Activated CD8-positive, alpha-beta memory T cell treated with anti-CD3 and anti-CD28 coated beads for 24 hours (primary cell): Measurements from ENCODE around the gene GRID2.

ENCODE experiments used
- DNase-seq: peaks from one replicate; pipeline ENCODE4 v3.0.0-alpha.2; 2020

Gene GRID2

DNA sequence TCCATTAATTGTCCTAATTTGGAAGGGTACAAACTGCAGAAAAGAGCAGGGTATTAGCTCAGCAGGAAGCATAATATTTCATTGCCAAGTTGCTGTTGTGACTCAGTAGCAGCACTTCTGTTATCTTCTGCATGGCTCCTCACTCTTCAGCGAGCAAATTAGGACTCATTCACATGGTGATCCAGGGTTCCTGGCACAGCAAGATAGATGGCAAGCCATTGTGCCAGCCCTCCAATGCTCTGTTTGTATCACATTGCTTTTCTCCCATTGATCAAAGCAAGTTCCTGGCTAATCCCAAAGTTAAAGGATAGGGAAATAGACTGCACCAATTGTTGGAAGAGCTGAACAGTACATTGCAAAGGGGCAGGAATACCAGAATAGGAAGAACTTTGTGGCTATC lies 1142.3 kb downstream of the GRID2 start:
- DNase-seq = no peak

DNA sequence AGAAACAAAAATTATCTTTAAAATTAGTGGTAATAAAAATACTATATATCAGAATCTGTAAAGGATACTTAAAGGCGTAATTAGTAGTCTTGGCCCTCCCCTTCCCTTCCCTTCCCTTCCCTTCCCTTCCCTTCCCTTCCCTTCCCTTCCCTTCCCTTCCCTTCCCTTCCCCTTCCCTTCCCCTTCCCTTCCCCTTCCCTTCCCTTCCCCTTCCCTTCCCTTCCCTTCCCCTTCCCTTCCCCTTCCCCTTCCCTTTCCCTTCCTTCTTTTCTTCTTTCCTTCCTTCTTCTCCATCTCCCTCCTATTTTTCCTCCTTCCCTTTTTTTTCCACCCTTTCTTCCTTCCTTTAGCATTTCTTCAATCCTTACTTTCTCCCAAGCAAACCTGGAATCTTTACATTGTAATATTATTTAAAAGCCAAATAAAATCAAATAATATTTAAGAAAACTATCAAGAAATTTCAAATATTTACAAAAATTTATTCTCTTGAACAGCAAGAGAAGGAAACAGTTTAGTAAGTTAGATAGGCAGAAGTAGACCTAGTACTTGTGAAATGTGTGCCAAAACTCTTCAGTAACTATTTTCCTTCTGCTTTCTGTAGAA lies 1145.0 kb downstream of the GRID2 start:
- DNase-seq = no peak

DNA sequence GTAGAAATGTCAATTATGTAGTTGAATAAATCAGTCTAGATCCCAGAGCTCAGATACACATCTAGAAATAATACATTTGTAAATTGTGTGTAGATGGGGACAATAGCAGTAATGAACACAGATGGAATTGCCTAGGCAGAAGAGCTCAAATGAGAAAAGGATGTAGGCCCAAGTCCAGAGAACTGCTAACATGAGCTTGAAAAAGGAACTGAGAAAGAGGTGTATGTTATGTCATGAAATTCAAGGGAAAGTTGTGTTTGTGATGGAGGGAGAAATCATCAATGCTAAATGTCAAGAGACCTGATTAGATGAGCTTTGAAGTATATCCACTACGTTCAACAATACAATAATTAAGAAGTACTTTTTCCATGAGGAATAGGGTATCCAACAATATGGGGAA lies 1148.2 kb downstream of the GRID2 start:
- DNase-seq = no peak

DNA sequence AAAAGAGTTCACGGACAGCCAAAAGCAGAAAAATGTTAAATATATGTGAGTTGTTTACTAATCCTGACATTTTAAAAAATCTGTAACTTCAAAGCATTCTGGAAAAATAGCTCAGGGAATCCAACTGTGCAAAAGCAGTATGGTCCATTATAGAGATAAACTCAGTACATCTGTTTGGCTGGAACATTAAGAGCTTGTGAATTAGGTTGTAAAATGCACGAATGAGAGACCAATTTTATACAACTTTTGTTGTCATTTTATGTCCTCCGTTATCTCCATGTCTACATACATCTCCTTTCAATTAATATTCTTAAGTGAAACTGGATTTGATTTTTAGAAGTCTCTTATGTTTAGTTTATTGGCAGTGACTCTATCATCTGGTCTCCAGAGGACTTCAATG lies 1157.8 kb downstream of the GRID2 start:
- no peak for DNase-seq

DNA sequence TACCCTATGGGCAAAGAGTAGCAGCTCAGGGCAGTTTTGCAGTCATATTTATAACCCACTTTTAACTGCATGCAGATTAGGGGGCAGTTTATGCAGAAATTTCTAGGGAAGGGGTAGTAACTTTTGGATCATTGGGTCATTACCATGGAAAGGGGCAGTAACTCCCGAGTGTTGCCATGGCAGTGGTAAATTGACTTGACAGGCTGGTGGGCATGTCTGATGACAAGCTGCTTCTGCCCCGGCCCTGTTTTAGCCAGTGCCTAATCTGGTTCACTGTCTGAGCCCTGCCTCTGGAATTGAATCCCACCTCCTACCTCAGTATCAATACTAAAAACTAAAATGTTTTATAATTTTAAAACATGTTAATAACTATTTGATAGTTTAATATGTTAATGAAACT lies 1162.7 kb downstream of the GRID2 start:
- no peak for DNase-seq

DNA sequence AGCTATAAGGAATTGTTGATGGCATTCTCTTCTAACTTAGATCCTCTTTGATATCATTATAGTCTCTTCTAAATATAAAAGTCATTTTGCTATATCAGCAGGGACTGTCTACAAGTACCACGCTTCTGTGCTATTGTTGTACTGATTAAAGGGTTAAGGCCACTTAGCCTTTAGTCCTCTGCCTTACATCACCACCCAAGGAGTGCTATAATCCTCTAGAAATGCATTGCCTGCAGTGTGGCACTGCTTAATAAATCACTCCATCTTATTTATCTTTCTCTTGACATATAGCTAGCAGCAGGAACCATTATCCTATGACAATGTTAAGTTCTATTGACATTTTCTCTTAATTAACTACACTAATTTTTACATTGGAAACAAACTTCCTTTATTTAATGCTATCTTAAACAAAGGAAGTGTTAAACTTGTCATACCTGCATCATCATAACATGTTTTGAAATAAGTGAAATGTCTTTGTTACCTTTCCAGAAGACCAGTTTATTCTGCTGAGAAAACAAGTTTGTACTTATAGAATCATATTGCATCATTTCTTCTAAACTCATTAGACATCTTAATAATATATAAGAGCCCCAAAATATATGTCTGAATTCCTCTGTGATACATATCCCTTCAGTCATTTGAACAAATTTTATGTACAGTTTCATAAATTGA lies 1163.9 kb downstream of the GRID2 start:
- no peak for DNase-seq

DNA sequence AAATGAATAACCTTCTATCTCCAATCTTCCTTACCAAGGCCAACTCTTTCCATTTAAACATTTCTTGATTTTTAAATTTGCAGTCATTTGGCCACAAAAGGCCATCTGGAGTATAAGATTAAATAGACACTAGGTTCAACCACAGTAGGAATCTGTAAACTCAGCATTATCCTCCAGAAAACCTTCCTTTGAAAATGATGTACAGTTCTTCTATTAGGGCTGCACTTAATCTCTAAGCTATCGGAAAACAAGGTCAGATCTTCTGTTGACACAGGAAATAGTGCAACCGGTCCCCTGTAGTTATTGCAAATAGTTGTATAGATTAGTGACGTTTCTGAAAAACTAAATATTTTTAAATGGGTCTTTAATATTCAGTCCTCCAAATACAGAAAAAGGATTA lies 1165.8 kb downstream of the GRID2 start:
- DNase-seq = no peak

DNA sequence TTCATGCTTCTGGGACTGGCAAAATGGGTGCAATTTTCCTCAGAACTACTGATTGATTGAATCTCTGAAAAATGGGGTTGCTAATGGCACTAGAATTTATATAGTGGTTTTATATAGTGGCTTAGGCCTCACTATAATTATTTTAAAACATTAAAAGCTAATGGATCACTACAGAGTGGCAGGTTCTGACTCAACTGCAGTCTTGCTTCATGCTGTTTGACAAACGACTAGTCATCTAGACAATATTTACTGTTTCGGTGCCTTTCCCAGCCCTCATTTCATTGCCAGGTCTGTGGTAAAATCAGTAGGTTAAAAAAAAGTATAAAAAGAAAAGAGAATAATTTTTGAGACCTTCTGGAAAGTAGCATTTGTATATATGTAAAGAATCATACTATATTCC lies 1172.0 kb downstream of the GRID2 start:
- DNase-seq = no peak

DNA sequence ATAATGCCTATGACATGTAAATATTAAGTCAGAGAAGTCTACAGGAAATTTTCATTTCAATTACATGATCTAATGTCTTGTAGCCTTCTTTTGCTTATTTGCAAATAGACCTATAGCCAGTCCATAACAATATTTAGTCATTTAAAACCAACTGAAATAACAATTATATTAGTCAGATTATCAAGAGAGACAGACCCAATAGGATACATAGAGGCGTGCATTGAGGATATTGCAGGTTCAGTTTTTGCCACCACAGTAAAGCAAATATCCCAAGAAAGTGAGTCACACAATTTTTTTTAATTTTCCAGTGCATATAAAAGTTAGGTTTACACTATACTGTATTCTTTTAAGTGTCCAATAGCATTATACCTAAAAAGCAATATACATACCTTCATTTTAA lies 1175.0 kb downstream of the GRID2 start:
- DNase-seq = no peak

DNA sequence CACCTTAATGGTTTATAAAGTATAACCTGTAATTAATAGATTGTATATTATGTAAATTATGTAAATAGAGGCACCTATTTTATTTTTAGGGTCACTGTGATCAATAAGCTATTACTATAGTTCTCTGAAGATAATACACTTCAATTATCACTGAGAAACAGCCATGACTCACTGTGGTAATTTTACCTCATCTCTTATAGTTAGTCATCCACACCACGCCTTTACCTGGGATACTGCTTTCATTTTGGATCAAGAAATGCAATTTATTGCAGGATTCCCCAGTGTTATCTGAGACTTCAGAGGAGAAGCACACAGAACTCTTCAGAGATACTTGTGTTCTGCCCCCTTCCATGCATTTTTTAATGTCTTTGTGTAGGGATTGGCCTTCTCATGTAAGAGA lies 1176.7 kb downstream of the GRID2 start:
- no peak for DNase-seq

DNA sequence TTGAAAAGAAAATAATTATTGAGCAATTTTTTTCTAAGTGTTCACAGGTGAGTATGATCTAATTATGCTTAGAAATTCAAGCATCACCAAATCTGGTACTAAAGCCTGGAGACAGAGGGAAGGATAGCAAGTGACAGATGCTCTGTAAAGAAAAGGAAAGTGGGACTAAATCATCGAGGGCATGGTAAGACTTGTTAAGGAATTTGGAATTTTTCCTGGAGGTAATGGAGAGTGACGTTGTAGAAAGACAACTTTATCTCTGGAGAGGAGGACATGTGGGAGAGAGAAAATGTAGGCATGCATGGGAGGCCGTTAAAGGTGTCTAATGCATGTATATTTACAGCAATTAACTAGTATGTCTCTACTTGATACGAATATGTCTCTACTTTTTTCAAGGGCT lies 1191.6 kb downstream of the GRID2 start:
- no peak for DNase-seq

DNA sequence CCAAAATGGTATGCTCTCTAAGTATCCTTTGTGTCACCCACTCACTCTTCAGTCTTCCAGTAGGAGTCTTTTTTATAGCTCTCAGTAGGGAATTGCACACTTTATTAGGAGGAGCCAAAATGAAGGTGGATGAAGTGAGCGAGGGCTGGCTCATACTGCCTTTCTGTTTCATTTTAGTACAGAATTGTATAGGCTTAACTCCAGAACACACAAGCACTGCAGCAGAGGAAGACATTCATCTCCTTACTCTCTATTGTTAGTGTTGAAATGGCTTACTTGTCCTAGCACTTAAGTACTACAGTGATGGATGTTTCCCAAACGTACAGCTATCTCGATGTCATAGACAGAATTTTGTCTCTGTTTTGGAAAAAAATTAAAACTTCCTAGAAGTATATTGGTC lies 1197.5 kb downstream of the GRID2 start:
- no peak for DNase-seq

DNA sequence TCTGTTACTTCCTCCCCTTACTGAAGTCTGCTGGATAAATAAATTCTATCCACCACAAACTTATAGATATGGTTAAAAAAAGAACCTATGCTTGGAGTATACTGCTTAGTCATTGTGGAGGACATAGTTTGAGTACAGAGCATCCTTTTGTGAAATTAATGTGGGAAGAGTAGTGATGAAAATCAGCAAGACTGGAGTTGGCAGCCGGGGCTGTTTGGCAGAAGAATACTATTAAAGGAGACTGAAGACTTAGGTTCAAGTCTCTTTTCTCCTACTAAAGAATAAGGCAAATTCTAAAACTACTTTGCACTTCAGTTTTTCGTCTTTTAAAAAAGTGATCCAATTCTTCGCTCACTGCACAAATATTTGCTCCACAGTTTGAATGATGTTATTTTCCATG lies 1198.2 kb downstream of the GRID2 start:
- DNase-seq = no peak

DNA sequence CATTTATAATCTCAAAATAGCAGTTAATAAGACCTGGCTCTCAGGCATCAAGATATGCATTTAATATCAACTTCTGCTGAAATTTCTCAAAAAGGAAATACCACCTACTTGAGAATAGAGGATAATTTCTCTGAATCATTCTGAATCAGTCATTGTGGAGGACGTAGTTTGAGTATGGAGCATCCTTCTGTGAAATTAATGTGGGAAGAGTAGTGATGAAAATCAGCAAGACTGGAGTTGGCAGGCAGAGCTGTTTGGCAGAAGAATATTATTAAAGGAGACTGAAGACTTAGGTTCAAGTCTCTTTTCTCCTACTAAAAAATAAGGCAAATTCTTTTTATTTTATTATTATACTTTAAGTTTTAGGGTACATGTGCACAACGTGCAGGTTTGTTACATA lies 1199.2 kb downstream of the GRID2 start:
- DNase-seq = no peak

DNA sequence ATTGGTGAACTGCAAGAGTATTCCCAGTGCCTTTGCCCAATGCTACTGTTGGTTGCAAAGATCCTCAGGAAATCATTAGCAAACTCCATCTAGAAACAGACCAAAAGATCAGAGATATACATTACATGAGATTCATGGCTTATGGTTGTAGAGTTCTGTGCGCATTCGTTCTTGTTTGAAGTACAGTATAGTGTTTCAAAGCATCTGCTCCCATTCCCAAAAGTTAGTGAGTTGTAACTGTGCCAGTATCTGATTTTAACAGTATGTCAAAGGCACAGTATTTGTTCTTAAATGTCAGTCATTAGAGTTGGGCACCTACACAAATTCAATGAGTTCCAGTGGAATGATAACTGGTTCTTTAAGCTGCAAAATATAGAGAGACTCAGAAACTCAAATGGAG lies 1210.1 kb downstream of the GRID2 start:
- no peak for DNase-seq

DNA sequence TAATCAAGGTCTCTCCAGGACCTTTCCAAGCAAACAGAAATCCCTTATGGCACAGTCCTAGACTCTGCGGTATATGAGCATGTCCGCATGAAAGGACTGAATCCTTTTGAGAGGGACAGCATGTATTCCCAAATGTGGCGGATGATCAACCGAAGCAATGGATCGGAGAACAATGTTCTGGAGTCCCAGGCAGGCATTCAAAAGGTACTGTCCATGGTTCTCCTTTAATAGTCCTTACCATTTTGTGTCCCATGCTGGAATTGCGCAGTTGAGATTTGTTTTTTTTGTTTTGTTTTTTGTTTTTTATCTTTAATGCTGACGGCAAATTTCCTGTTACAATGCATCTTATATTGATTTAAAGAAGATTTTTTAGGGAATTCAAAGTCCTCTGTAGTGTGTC lies 1211.4 kb downstream of the GRID2 start:
- no peak for DNase-seq

DNA sequence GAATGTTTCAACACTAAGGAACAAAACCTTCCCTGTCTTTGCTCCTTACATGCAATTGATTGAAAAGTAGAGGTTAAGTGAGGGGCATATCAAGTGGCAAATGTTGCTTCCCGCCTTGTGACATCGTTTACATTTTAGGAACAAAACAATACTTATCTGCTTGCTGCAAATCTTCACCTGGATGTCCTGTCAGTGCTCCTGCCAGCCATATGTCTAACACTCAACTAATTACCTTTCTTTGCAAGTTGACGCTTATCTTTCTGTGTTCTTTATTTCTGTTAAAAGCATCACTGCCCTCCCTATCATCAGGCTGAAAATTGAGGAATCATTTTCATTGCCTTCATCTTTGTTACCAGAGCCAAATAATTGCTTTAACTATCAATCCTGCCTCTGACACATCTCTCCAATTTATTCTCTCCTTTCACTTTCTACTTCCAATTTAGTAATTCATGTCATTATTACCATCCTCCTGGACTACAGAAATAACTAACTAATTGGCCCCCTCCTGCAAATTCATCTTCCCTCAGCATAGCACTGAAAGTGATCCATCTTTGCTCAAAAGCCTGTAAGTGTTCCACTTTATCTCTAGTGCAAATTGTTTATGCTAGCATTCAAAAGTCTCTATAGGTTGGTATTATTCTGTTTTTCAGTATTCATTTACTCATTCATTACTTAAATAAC lies 1226.1 kb downstream of the GRID2 start:
- DNase-seq = no peak

DNA sequence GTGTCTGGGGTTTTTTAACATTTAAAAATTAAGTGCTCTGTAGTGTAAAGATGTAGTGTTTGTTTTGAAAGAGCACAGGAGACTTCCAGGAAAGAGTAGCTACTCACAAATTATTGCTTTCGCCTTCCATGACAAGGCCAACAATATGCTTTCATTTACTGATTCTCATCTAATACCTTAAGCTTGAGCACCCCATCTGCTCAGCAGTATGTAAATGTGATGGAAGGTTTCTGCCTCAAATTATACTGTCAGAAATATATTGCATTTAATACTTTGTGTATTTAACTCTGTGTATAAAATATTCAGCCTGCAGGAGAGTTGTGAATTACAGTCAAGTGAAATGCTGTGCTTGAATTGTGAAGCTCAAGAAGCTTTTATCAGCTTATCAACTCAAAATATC lies 1228.5 kb downstream of the GRID2 start:
- DNase-seq = no peak

DNA sequence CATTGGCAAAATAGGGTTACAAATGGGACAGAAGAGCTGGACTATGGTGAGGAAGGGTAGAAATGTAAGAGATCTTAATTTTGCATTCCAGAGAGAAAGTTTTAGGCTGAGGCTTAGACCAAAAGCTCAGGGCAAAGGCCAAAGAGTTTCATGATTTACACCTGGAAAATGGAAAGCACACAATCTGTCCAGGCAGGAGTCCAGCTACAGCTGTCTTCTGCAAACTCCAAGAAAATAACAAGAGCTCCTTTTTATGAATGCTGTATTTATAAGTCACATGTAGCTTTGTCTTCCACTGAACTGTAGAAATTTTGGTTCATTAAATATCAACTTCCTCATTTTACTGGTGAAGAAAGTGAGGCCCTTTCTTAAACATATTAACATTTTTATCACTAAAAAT lies 1236.8 kb downstream of the GRID2 start:
- DNase-seq = no peak

DNA sequence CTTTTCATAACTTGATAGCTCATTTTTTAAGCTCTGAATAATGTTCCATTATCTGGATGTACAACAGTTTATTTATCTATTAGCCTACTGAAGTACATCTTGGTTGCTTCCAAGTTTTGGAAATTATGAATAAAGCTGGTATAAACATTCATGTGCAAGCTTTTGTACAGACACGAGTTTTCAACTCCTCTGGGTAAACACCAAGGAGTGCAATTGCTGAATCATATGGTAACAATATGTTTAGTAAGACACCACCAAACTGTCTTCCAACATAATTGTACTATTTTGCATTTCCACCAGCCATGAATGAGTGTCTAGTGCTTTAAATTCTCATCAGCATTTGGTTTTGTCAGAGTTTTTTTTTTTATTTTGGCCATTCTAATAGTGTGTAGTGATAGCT lies 1258.1 kb downstream of the GRID2 start:
- no peak for DNase-seq

DNA sequence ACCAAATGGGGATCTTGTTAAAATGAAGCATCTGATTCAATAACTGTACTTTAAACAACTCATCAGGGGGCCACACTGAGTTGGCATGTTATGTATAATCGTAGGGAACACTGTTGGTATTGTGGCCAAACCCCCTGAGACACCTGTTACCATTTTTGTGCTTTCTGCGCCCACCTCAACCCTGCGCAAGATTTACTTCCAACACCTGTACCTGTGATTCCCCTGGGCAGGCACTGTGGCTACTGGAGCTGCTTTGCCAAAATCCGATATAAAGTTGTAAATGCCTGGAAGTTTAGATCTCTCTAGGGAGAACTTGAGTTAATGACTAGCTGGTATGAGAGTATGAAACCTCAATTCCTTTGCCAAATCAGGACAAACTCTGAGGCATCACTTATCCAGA lies 1265.0 kb downstream of the GRID2 start:
- no peak for DNase-seq

DNA sequence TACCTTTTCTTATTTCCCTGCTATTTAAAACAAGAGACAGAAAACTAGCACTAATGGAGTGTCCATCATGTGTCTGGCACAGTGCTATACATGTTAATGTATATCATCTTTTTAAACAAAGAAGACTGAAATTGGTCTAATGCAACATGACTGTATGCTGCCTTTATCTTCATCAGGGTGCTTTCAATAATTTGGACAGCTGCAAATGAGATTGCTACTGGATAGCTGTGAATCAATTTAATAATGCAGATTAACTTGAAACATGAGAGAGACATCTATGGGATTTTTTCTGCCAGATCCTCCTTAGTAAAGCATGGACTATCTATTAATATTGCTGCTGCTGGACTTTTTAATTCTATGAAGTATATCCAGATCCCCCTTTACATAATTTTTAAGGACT lies 1269.5 kb downstream of the GRID2 start:
- no peak for DNase-seq

DNA sequence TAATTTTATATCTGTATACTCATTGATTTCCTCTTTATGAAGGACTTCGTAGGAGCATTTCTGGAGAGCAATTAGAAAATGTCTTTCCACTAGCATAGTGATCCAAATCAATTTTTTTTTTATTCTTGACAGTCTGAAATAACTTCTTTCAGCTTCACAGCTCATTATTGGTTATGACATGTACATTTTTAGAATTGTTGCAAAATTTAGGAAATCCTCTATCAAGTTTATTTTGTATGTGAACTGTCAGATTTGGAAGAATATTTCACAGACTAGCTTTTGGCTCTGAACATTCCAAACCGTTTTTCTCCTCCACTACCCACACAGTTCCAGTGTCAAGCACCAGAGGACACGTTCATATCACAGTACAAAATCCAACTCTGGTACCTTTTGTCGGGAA lies 1275.2 kb downstream of the GRID2 start:
- DNase-seq = no peak

DNA sequence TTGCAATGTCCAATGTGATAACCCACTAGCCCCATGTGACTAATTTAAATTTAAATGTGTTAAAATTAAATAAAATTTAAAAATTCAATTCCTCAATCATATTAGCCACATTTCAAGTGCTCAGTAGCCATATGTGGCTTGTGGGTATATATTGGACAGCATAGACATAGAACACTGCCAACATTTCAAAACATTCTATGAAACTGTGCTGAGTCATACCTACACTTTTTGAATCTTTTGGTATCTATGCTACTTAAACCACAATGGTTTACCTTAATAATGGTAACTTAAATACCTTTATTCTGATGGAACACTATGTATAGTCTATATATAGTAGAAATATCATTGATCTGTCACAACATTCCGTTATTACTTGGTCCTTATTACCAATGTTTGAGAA lies 1301.4 kb downstream of the GRID2 start:
- DNase-seq = no peak

DNA sequence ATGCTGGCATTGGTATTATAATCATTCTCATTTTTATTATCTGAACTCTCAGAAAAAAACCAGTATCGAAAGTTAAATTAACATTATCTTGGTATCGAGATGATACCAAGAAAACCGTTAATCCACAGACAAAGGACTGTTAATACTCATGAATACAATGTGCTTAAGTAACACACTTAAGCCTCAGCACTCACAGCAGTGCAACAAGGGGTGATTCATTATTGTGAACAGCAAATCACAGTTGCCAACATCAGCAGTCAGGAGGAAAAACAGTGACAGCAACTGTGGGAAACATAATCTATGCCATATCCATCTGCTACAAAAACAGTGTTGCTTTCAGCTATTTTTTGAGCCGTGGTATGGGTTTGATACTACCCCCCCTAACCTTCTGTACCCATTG lies 1313.8 kb downstream of the GRID2 start:
- DNase-seq = no peak
